SK-N-MC (cell line): ENCODE measurements around the gene DPYSL5.

ENCODE experiments used
- DNase-seq: peaks from one replicate; pipeline ENCODE4 v3.0.0-alpha.2; 2011; ENCODE audit warnings: low read depth, low spot score
- H3K27ac ChIP-seq: fragments of 200-600 bp; sonication (generic); 2 replicates; pipeline ENCODE4 v1.5.1; 2016; ENCODE audit warnings: mixed run types
- H3K36me3 ChIP-seq: fragments of 200-600 bp; sonication (generic); 2 replicates; pipeline ENCODE4 v1.6.1; 2017; ENCODE audit warnings: antibody characterized with exemption, low read length, mixed read lengths; ENCODE audit not compliant: insufficient read depth
- H3K4me3 ChIP-seq: fragments of 200-600 bp; sonication (generic); 2 replicates; pipeline ENCODE4 v1.5.1; 2016
- H3K9ac ChIP-seq: fragments of 200-600 bp; sonication (generic); 2 replicates; pipeline ENCODE4 v1.8.0; 2017; ENCODE audit warnings: mixed run types, mixed read lengths; ENCODE audit not compliant: insufficient read length
- H3K9me3 ChIP-seq: fragments of 200-600 bp; sonication (generic); 2 replicates; pipeline ENCODE4 v1.6.1; 2017; ENCODE audit warnings: low read depth, mild to moderate bottlenecking, antibody characterized with exemption, low read length, moderate library complexity, mixed read lengths
- EZH2 ChIP-seq: fragments of 200-600 bp; sonication (generic); IDR thresholded peaks from one replicate; pipeline ENCODE4 v1.6.1; 2017; ENCODE audit warnings: antibody characterized with exemption
- FOXP2 ChIP-seq: optimal IDR thresholded peaks from 2 replicates; pipeline ENCODE3; 2011; ENCODE audit warnings: mild to moderate bottlenecking, moderate library complexity; ENCODE audit not compliant: insufficient read depth; ENCODE audit errors: extremely low read length, control extremely low read depth
- POLR2AphosphoS5 ChIP-seq: IDR thresholded peaks from 2 replicates; pipeline ENCODE4 v1.6.1; 2012; ENCODE audit warnings: mild to moderate bottlenecking, low read depth, low read length, borderline replicate concordance

DPYSL5 gene

GRCh38 chr2:26985807-26986206, 137.9 kb downstream of the DPYSL5 start:
- H3K9me3 ChIP-seq, result no peaks in the 10 kb centered on the region
- no peak overlapping the region for H3K4me3 ChIP-seq
- no peak overlapping the region for H3K27ac ChIP-seq
- no peak overlapping the region for H3K9ac ChIP-seq
- no peaks in the 10 kb centered on the region for H3K36me3 ChIP-seq
- no peak for DNase-seq
- TF ChIP-seq FOXP2, result no peak
- TF ChIP-seq POLR2AphosphoS5, result no peak
- no peak for TF ChIP-seq EZH2

DNA sequence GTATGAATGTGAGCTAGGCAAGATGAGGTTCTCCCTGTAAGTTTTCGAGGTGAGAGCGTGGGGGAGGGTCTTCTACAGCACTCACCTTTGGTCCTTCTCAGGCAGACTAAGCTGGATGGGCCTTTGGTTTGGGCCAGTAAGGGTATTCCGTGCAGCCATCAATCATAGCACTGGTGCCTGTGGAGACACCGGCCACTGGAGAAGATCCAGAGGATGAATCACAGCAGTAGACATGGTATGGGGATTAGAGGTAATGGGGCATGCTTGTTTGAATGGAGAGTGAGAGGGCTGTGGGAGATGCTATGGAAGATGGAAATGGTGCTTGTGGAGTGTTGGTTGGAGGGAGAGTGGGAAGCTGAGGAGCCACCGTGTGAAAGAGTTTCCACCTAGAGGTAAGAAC, 138.6 kb downstream of the DPYSL5 start:
- Histone ChIP-seq H3K9me3 (no peaks in the 10 kb centered on the region), H3K27ac (no peak overlapping the region), H3K9ac (no peak overlapping the region), H3K36me3 (no peaks in the 10 kb centered on the region), H3K4me3 (no peak overlapping the region)
- no peak for TF ChIP-seq EZH2
- TF ChIP-seq POLR2AphosphoS5, result no peak
- no peak for TF ChIP-seq FOXP2
- DNase-seq, result no peak

GRCh38 chr2:26988058-26988860, 140.3 kb downstream of the DPYSL5 start:
- no peaks in the 10 kb centered on the region for H3K9me3 ChIP-seq
- no peak overlapping the region for H3K27ac ChIP-seq
- TF ChIP-seq EZH2 (no peak), FOXP2 (no peak), POLR2AphosphoS5 (no peak)
- H3K36me3 ChIP-seq, result no peaks in the 10 kb centered on the region
- no peak overlapping the region for H3K9ac ChIP-seq
- no peak overlapping the region for H3K4me3 ChIP-seq
- DNase-seq, result no peak

- Histone ChIP-seq H3K4me3 (no peak overlapping the region), H3K9ac (no peak overlapping the region), H3K27ac (no peak overlapping the region), H3K36me3 (no peaks in the 10 kb centered on the region), H3K9me3 (no peaks in the 10 kb centered on the region)
- DNase-seq, result no peak
- TF ChIP-seq EZH2 (no peak), POLR2AphosphoS5 (no peak), FOXP2 (no peak)
Measured at GRCh38 chr2:26989156-26989555, 141.2 kb downstream of the DPYSL5 start.

DNA sequence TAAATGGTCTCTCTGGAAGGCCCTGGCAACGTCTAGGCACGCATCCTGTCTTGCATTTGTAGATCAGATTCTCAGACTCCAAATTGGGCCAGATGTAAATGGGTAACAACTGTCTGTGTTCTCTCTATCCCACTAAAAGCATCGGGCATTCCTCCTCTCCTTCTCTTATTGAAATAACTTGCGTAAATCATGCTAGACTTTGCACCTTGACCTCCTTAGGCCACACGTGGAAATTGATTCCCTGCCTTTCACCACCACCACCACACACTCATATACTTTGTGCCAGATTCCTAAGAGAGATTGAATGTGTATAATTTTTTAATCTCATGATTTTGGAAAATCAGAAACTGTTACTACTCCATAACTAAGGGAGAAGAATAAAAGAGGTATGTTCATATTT, 143.8 kb downstream of the DPYSL5 start:
- no peak overlapping the region for H3K27ac ChIP-seq
- H3K36me3 ChIP-seq, result no peaks in the 10 kb centered on the region
- no peak overlapping the region for H3K4me3 ChIP-seq
- H3K9ac ChIP-seq, result no peak overlapping the region
- TF ChIP-seq POLR2AphosphoS5 (no peak), FOXP2 (no peak), EZH2 (no peak)
- H3K9me3 ChIP-seq, result no peaks in the 10 kb centered on the region
- DNase-seq, result no peak

DNA sequence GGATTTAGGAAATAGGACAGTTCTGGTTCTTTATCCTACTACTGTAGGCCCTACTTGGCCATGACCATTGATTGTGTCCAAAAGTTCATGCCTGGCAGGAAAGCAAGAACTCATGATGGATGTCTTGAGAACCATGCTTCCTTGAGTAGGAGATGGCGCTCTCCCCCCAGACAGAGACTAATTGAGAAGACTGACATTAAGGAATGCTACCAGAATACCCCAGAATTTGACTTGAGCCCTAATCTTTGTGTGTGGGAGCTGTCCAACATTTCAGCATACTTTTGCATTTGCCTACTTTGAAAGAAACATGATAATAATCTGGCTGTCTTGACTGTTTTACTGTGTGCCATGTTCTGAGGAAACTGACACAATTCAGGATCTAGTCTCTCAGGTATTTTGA, 145.8 kb downstream of the DPYSL5 start:
- no peak for TF ChIP-seq POLR2AphosphoS5
- no peak for TF ChIP-seq EZH2
- TF ChIP-seq FOXP2, result no peak
- no peak overlapping the region for H3K9ac ChIP-seq
- H3K4me3 ChIP-seq, result no peak overlapping the region
- H3K9me3 ChIP-seq, result no peaks in the 10 kb centered on the region
- H3K27ac ChIP-seq, result no peak overlapping the region
- DNase-seq, result no peak
- no peaks in the 10 kb centered on the region for H3K36me3 ChIP-seq

- Histone ChIP-seq H3K36me3 (no peaks in the 10 kb centered on the region), H3K9me3 (no peaks in the 10 kb centered on the region), H3K4me3 (no peak overlapping the region), H3K9ac (no peak overlapping the region), H3K27ac (no peak overlapping the region)
- TF ChIP-seq FOXP2 (no peak), EZH2 (no peak), POLR2AphosphoS5 (no peak)
- no peak for DNase-seq
Measured at GRCh38 chr2:26994983-26995382, 147.1 kb downstream of the DPYSL5 start.

DNA sequence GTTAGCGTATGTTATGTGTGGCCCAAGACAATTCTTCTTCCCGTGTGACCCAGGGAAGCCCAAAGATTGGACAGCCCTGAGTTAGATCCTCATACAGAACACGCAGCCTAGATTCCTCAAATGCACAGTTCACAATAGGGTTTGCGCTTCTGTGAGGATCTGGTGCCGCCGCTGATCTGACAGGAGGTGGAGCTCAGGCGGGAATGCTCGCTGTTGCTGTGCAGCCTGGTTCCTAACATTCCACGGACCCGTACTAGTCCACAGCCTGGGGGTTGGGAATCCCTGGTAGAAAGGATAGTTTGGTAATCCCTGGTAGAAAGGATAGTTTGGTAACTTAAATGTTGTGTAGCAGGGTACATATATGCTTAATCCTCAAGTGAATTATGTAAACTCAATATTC, 149.5 kb downstream of the DPYSL5 start:
- no peak for TF ChIP-seq POLR2AphosphoS5
- TF ChIP-seq EZH2, result no peak
- TF ChIP-seq FOXP2, result no peak
- no peak overlapping the region for H3K4me3 ChIP-seq
- no peak overlapping the region for H3K9ac ChIP-seq
- no peaks in the 10 kb centered on the region for H3K36me3 ChIP-seq
- no peak for DNase-seq
- H3K27ac ChIP-seq, result no peak overlapping the region
- H3K9me3 ChIP-seq, result no peaks in the 10 kb centered on the region

DNA sequence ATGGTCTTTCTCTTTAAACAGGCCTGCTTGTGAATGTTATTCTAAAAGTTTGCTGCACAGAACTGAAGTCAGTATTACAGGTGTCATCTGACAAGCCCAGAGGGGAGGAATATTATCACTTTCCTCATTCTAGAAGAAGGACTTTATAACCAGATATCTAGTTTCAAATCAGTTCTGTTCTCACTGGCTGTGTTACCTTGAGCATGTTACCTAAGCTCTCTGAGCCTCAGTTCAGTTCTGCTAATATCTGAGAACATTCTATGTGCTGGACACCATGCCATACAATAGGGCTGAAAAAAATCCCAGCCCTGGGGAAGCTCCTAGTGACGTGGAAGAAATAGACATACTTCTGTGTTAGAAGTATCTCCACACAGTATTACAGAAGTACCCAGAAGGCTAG, 150.4 kb downstream of the DPYSL5 start:
- no peaks in the 10 kb centered on the region for H3K9me3 ChIP-seq
- no peak for DNase-seq
- H3K27ac ChIP-seq, result no peak overlapping the region
- no peak overlapping the region for H3K9ac ChIP-seq
- H3K36me3 ChIP-seq, result no peaks in the 10 kb centered on the region
- TF ChIP-seq FOXP2, result no peak
- TF ChIP-seq POLR2AphosphoS5, result no peak
- no peak for TF ChIP-seq EZH2
- no peak overlapping the region for H3K4me3 ChIP-seq
